ENCODE data around the gene TRIM39.

DNA sequence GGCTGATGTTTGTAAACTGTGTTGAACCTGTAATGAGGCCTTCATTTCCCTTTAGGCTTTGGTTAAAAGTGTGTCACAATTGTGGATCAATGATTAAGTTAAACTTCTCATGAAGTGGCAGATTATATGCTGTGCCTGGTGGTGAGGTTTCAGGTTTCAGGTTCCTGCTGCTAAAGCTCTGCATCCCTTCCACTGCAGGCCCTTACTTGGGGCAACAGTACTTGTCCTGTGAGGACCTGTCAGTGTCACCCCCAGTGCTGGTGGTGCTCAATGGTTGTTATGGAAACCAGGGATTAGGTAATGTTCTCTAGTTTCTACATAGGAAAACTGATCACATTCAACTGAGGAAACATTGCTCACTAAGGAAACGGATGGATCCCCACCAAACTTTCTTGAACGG lies 36.7 kb downstream of the TRIM39 start:
- TF ChIP-seq, protein P1, sequence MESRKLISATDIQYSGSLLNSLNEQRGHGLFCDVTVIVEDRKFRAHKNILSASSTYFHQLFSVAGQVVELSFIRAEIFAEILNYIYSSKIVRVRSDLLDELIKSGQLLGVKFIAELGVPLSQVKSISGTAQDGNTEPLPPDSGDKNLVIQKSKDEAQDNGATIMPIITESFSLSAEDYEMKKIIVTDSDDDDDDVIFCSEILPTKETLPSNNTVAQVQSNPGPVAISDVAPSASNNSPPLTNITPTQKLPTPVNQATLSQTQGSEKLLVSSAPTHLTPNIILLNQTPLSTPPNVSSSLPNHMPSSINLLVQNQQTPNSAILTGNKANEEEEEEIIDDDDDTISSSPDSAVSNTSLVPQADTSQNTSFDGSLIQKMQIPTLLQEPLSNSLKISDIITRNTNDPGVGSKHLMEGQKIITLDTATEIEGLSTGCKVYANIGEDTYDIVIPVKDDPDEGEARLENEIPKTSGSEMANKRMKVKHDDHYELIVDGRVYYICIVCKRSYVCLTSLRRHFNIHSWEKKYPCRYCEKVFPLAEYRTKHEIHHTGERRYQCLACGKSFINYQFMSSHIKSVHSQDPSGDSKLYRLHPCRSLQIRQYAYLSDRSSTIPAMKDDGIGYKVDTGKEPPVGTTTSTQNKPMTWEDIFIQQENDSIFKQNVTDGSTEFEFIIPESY (IDR thresholded peaks at IDR 0.05; ENCODE audit: borderline replicate concordance, low read depth) = no peak
- TF ChIP-seq, protein P2, sequence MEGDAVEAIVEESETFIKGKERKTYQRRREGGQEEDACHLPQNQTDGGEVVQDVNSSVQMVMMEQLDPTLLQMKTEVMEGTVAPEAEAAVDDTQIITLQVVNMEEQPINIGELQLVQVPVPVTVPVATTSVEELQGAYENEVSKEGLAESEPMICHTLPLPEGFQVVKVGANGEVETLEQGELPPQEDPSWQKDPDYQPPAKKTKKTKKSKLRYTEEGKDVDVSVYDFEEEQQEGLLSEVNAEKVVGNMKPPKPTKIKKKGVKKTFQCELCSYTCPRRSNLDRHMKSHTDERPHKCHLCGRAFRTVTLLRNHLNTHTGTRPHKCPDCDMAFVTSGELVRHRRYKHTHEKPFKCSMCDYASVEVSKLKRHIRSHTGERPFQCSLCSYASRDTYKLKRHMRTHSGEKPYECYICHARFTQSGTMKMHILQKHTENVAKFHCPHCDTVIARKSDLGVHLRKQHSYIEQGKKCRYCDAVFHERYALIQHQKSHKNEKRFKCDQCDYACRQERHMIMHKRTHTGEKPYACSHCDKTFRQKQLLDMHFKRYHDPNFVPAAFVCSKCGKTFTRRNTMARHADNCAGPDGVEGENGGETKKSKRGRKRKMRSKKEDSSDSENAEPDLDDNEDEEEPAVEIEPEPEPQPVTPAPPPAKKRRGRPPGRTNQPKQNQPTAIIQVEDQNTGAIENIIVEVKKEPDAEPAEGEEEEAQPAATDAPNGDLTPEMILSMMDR (IDR thresholded peaks at IDR 0.05) = no peak
- TF ChIP-seq JUND (IDR thresholded peaks at IDR 0.05) = no peak

Measured in SK-N-SH (cell line).